Activated naive CD8-positive, alpha-beta T cell treated with anti-CD3 and anti-CD28 coated beads for 36 hours (primary cell): ENCODE results near the gene ACBD3. TPM values are rescaled to one million over a fixed set of nuclear protein-coding genes. Genes with fewer than 3 reads are reported as not detected.

Experiments used
- DNase-seq: peaks from one replicate; pipeline ENCODE4 v3.0.0; 2021
- H3K27ac Mint-ChIP-seq: one replicate; pipeline ENCODE4 v1.8.0; 2022; ENCODE audit warnings: mild to moderate bottlenecking, moderate library complexity, mixed read lengths
- H3K27me3 Mint-ChIP-seq: one replicate; pipeline ENCODE4 v1.8.0; 2022; ENCODE audit warnings: mild to moderate bottlenecking, mixed read lengths
- H3K36me3 Mint-ChIP-seq: one replicate; pipeline ENCODE4 v1.8.0; 2021; ENCODE audit warnings: mild to moderate bottlenecking, mixed read lengths
- H3K4me1 Mint-ChIP-seq: one replicate; pipeline ENCODE4 v1.8.0; 2021; ENCODE audit warnings: mixed read lengths
- H3K4me3 Mint-ChIP-seq: one replicate; pipeline ENCODE4 v1.8.0; 2022; ENCODE audit warnings: mild to moderate bottlenecking, moderate library complexity, mixed read lengths
- H3K9me3 Mint-ChIP-seq: one replicate; pipeline ENCODE4 v1.8.0; 2022; ENCODE audit warnings: mixed read lengths
- total RNA-seq, 2 experiments: library from RNA; stranded (reverse); gene quantifications; one replicate each; pipeline ENCODE4 v1.2.3, GENCODE V29; 2021

Gene ACBD3
- 10 to 100 TPM; 19.2 to 19.7 TPM for total RNA-seq

DNA sequence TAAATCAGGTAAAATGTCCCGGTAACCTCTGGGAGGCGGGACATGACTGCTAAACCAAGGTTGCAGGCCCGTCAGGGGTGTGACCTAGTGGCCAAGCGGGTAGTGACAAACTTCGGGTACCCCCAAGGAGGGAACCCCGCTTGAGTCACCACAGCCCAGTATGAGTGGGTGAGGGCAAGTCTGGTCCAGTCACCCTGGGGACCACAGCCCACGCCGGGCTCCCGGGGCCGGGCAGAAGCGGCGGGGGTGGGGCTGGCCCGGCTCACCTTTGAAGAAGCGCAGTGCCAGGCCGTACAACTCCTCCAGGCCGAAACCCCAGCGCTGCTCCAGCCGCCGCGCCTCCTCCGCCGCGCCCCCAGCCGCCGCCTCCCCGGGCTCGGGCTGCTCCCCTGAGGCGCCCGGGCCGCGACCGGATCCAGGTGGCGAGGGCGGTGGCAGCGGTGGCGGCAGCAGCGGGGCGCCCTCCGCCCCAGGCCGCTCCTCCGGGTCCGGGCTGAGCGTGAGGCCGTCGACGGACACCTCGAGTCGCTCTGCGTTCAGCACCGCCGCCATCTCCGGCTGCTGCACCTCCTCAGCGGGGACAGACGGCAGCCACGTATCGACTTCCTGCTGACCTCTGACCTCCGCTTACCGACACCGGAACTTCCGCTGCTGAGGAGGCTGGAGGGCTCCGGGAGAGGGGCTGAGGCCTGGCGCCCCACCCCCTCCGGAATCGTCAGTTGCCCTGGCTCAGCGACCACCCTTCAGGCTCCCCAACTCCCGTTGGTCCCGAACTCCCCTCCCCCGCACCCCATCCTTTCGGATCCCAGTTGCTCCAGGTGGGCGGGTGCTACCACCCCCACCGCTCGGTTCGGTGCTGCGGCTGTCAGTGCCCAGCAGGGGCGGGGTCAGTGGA is at the start of gene ACBD3:
ACBD3 (minus strand) TSS at position 618 of the 895 bp plus-strand sequence; CDS start at position 552, 66 bp downstream.
- Mint-ChIP-seq H3K4me1 (peaks cover 28% of the 10 kb centered on the region), H3K27me3 (no peaks in the 10 kb centered on the region), H3K27ac (peak within 1 kb of the TSS; percentile 87), H3K4me3 (peak within 1 kb of the TSS; percentile 94), H3K9me3 (no peaks in the 10 kb centered on the region), H3K36me3 (peaks cover 15% of the 10 kb centered on the region)
- DNase-seq, result peak; percentile 86

DNA sequence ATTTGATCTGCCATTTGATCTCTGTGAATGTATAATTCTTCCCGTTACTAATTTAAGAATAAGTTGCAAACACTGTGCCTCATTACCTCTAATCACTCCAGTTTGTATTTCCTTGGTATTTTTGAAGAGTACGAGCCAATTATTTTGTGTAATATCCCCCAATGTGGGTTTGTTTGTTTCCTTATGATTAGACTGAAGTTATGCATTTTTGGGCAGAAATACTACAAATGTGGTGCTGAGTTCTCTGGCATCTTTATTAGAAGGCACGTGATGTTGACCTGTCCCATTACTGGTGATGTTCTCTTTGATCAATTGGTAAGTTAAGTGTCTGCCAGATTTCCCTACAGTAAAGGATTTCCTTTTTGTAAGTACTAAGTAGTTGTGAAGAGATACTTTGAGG is 47.3 kb upstream of the ACBD3 start:
- Mint-ChIP-seq H3K36me3 (peaks cover 23% of the 10 kb centered on the region), H3K27me3 (no peaks in the 10 kb centered on the region), H3K4me3 (no peak overlapping the region), H3K27ac (no peak overlapping the region), H3K4me1 (no peaks in the 10 kb centered on the region), H3K9me3 (no peaks in the 10 kb centered on the region)
- DNase-seq, result no peak

DNA sequence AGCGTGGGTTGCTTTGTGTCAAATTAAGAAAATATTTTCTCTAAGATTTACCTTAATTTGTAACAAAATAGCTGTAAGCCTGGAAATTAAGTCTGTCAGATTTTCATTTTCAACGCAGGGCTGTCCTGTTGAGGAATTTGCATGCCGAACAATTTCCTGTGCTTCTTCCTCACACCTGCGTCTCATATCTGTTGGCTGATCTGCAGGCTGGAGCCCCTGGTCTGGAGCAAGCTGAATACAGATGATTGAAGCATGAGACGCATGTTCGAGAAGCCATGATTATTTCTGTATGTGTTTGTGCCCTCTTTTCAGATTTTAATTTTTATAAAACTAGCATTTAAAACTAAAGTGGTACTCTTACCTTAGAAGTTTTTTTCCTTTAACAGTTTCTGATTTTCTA is 46.8 kb upstream of the ACBD3 start:
- Mint-ChIP-seq H3K4me1 (no peaks in the 10 kb centered on the region), H3K36me3 (peaks cover 23% of the 10 kb centered on the region)

DNA sequence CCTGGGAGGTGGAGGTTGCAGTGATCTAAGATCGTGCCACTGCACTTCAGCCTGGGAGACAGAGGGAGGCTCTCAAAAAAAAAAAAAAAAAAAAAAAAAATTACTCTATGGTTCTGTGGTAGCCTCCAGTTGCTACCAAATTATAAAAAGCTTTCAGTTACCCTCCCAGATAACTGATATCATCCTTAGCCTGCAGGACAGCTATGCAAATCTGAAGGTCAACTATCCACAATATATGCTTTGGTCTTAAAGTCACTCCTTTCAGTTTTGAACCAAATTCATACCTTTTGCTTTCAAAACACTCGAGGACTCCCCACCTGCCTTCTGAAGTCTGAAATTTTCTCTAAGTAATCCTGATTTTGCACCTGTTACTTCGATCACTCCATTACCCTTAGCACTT is 40.1 kb upstream of the ACBD3 start:
- Mint-ChIP-seq H3K27ac (no peak overlapping the region), H3K27me3 (peaks cover 38% of the 10 kb centered on the region), H3K9me3 (no peaks in the 10 kb centered on the region), H3K36me3 (peaks cover 9% of the 10 kb centered on the region), H3K4me3 (no peak overlapping the region), H3K4me1 (peaks cover 11% of the 10 kb centered on the region)
- no peak for DNase-seq

More for the DNA sequence above, 46.8 kb upstream of the ACBD3 start:
- Mint-ChIP-seq H3K27ac (no peak overlapping the region), H3K4me3 (no peak overlapping the region), H3K9me3 (no peaks in the 10 kb centered on the region), H3K27me3 (no peaks in the 10 kb centered on the region)
- DNase-seq, result no peak

DNA sequence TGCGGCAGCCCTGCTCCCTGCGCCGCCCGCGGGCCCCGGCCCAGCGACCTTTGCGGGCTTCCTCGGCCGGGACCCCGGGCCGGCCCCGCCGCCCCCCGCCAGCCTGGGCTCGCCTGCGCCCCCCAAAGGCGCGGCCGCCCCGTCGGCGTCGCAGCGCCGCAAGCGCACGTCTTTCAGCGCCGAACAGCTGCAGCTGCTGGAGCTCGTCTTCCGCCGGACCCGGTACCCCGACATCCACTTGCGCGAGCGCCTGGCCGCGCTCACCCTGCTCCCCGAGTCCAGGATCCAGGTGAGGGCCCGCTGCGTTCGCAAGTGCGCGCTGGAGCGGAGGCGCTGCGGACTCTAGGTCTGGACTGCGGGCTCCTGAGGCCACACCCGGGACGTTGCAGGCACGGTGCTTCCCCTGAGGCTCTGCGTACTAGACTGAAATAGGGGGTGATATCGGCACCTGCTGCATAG is 37.3 kb upstream of the ACBD3 start:
- peaks cover 4% of the 10 kb centered on the region for H3K36me3 Mint-ChIP-seq
- peak; percentile 39 for DNase-seq
- no peak overlapping the region for H3K27ac Mint-ChIP-seq
- peaks cover 38% of the 10 kb centered on the region for H3K27me3 Mint-ChIP-seq
- no peaks in the 10 kb centered on the region for H3K9me3 Mint-ChIP-seq
- peak overlapping the region; percentile 79 for H3K4me3 Mint-ChIP-seq
- peaks cover 11% of the 10 kb centered on the region for H3K4me1 Mint-ChIP-seq

DNA sequence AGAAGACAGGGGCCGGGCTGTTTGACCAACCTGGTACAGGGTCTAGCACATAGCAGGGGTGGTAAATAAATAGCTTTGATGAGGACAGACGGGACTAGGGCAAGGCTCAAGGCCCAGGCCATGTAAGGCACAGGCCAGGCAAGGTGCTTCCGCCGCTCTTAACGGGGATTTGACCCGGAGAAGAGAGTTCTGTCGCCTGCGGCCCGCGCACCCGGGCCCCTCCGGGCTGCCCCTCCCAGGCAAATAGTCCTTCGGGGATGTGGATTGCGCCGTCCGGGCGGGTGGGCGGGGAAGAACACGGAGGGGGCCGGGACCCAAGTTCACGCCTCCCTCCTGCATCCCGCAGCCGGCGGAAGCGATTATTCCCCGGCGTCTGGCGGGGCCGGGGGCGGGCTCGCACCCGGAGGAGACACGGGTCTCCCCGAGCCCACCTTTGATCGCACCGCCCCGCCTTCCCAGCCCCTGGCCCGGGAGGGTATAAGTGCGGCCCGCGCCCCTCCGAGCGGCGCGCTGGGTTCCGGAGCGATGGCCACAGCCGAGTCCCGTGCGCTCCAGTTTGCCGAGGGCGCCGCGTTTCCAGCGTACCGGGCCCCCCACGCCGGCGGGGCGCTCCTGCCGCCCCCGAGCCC is 36.7 kb upstream of the ACBD3 start, which contains the start of gene MIXL1:
MIXL1 (plus strand) TSS at position 508 of the 629 bp plus-strand sequence; CDS start at position 526, 18 bp downstream.
- Mint-ChIP-seq H3K9me3 (no peaks in the 10 kb centered on the region), H3K4me3 (peak within 1 kb of the TSS; percentile 79), H3K27ac (no peak within 1 kb of the TSS), H3K4me1 (peaks cover 11% of the 10 kb centered on the region), H3K27me3 (peaks cover 38% of the 10 kb centered on the region), H3K36me3 (peaks cover 4% of the 10 kb centered on the region)
- DNase-seq, result peak; percentile 5

DNA sequence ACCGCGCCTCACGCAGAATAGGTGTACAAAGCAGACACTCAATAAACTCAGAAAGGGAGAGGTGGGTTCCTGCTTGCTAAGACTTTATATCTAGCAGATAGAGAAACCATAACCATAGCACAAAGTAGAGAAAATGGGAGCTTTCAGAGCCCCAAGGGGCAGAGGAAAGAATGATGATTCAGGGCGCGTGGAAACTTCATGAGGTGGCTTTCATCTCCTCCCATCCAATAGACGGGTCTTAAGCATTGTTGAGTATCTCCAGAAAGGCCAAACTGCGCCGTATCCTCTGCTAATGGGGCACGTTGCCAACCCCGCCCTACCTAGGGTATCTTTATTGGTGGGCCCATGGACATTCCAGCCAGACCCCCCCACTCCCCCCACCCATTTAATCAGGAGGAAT is 36.1 kb upstream of the ACBD3 start:
- H3K36me3 Mint-ChIP-seq, result peaks cover 4% of the 10 kb centered on the region
- H3K9me3 Mint-ChIP-seq, result no peaks in the 10 kb centered on the region
- H3K4me1 Mint-ChIP-seq, result peaks cover 11% of the 10 kb centered on the region
- peak; percentile 24 for DNase-seq
- H3K27me3 Mint-ChIP-seq, result peaks cover 38% of the 10 kb centered on the region
- H3K4me3 Mint-ChIP-seq, result peak overlapping the region; percentile 52
- H3K27ac Mint-ChIP-seq, result no peak overlapping the region

DNA sequence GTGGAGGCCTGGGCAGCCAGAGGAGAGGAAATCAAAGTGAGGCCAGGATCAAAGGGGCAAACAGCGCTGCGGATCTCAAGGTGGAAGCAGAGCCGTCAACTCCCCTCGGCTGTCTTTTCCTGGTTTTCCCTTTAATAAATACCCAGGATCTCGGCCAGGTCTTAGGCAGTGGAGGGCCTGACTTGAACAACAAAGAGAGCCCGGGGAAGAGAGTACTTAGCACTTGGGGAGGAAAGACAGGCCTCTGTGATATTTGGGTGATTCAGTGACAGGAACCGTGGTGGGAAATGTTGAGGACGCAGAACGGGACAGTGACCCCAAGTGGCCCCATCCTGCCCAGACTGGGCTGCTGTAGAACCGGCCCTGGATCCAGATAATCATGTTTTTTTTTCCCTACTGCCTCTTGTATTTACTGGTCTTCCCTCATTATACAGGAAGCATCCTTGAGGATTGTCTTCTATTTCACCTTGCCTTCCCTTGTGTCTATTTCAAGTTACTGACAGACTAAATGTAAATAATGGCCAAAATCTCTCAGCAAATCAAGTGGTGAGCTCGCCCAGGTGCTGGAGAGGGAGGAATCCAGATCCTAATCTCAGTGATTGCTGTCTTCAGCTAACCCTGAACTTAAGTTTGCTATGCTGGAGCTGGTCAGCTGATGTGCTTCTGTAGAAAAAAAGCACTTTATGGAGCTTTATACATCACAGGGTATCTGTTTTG is 34.1 kb upstream of the ACBD3 start:
- Mint-ChIP-seq H3K36me3 (no peaks in the 10 kb centered on the region), H3K9me3 (no peaks in the 10 kb centered on the region), H3K27ac (no peak overlapping the region), H3K27me3 (peaks cover 27% of the 10 kb centered on the region), H3K4me1 (peaks cover 11% of the 10 kb centered on the region), H3K4me3 (no peak overlapping the region)
- no peak for DNase-seq

DNA sequence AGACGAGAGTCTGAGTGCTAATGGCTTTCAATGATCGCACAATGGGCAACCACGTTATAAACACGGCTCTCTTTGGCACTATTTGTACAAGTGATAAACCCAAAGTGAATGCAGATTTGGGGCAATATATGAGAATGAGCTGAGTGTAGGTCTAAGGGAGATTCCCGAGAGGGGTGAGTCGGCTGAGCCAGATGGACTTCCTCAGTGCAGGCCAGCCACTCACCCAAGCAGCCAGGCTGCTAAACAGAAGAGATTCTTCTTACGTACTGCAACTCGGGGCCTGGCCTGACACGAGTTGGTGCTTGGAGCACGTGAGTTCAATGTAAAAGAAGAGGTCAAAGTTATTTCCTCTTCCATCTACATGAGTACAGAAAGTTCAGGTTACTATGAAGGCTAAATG is 30.7 kb upstream of the ACBD3 start:
- no peak for DNase-seq
- H3K4me1 Mint-ChIP-seq, result peaks cover 1% of the 10 kb centered on the region
- H3K27ac Mint-ChIP-seq, result no peak overlapping the region
- H3K4me3 Mint-ChIP-seq, result no peak overlapping the region
- H3K36me3 Mint-ChIP-seq, result no peaks in the 10 kb centered on the region
- H3K9me3 Mint-ChIP-seq, result no peaks in the 10 kb centered on the region
- peaks cover 5% of the 10 kb centered on the region for H3K27me3 Mint-ChIP-seq

DNA sequence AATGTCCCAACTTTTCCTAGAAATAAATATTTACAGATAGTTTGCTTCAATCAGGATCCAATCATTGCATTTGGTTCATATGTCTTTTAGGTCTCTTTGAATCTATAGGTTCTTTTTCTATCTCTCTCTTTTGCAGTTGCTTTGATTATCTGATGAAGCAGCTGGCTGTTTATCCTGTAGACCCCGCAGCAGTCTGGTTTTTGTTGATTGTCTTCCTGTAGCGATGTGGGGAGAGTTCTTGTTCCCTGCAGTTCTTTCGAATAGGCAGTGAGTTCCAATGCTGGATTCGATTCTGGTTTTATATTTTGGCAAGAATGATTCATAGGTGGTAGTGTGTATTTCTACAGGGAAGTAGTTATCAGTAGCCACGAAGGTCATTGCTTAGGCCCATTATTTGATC is 29.5 kb upstream of the ACBD3 start:
- Mint-ChIP-seq H3K4me3 (no peak overlapping the region), H3K36me3 (no peaks in the 10 kb centered on the region), H3K27me3 (no peaks in the 10 kb centered on the region), H3K9me3 (no peaks in the 10 kb centered on the region), H3K27ac (no peak overlapping the region), H3K4me1 (no peaks in the 10 kb centered on the region)
- no peak for DNase-seq

DNA sequence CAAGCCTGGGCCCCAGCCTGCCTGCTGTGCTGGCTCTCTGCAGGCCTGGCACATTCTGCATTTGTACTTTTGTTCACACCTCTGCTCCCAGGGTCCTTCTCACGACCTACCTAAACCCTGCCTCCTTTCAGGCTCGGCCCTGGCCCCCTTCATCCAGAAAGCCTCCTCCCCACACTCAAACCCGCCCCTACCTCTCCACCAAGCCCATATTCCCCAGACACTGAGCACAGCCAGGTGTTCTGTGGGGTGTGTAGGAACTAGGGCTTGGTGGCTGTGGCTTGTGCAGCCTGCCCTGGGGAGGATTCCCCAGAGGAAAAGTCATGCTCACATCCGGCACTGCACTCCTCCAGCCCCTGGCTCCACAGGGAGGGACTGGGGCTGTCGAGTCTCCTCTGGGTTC is 28.7 kb upstream of the ACBD3 start:
- Mint-ChIP-seq H3K27ac (no peak overlapping the region), H3K36me3 (no peaks in the 10 kb centered on the region), H3K4me1 (no peaks in the 10 kb centered on the region), H3K4me3 (no peak overlapping the region), H3K9me3 (no peaks in the 10 kb centered on the region), H3K27me3 (no peaks in the 10 kb centered on the region)
- DNase-seq, result no peak

DNA sequence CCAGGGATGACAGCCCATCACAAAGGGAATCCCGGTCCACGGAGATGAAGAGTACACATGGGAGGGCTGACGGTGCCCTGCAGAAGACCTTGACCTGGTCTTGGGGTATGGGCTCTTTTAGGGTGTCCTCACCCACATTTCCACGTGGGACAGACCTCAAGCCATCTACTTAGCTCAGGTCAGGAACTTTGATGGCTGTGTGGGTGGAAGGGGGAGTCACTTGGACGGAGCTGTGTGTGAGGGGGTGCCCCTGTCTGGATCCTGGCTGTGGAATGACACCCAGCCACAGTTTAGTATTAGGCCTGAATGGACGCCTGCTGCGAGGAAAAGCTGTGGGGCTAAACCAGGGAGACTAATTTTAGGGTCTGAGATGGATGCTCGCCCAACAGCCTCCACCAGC is 26.0 kb upstream of the ACBD3 start:
- Mint-ChIP-seq H3K27ac (no peak overlapping the region), H3K9me3 (no peaks in the 10 kb centered on the region), H3K27me3 (no peaks in the 10 kb centered on the region), H3K4me3 (no peak overlapping the region), H3K36me3 (no peaks in the 10 kb centered on the region), H3K4me1 (no peaks in the 10 kb centered on the region)
- no peak for DNase-seq

DNA sequence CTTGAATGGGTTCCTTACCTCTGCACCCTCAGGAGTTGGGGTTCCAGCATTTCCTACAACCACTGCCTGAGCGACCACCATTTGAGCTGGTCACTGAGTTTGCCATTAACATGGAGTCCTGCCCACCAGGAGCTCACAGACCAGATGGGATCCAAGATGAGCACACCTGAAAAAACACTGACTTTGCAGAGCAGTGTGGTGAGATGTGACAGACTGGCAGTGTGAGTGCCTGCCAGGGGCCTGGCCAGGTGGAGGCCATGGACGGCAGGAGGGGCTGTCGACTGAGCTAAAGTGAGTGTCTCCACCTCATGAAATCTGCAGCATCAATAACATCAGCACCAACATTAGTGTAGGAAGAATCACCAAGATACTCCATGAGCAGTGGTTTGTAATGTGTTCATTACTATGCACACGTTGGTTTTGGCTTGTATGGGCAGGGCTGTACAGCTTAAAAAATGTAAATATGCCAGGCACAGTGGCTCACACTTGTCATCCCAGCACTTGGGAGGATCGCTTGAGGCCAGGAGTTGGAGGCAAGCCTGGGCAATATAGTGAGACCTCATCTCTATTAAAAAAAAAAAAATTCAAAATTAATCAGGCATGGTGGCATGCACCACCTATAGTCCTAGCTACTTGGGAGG is 24.8 kb upstream of the ACBD3 start:
- no peak for DNase-seq
- H3K27ac Mint-ChIP-seq, result no peak overlapping the region
- no peak overlapping the region for H3K4me3 Mint-ChIP-seq
- H3K9me3 Mint-ChIP-seq, result no peaks in the 10 kb centered on the region
- no peaks in the 10 kb centered on the region for H3K4me1 Mint-ChIP-seq
- H3K27me3 Mint-ChIP-seq, result no peaks in the 10 kb centered on the region
- H3K36me3 Mint-ChIP-seq, result no peaks in the 10 kb centered on the region

DNA sequence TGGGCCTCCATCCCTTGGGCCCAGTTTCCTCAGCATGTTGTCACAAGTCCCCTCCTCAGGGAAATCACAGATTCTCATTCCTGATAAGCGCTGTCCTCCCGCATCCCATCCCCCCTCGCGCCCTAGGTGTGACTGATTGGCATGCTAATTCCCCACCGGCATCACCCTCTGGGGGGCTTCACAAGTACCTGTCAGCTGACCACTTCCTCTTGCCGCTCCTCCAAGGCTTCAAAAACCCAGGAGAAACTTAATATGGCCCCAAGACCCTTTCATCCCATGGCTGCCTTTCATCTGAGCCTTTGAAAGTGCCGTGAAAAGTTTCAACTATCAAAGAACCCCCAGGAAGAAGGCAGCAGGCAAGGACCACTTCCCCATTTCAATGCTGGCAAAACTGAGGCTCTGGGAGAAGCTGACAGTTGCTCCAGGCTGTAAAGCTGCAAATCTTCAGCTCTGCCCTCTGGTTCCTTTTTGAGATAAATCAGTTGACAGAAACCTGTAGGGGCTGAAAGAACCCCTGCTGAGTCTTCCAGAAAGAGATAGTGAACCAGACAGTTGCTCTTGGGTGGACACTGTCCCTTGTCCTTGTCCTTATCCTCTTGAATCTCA is 24.1 kb upstream of the ACBD3 start:
- no peaks in the 10 kb centered on the region for H3K4me1 Mint-ChIP-seq
- H3K27ac Mint-ChIP-seq, result no peak overlapping the region
- H3K9me3 Mint-ChIP-seq, result no peaks in the 10 kb centered on the region

More for the DNA sequence above, 24.1 kb upstream of the ACBD3 start:
- DNase-seq, result no peak
- Mint-ChIP-seq H3K27me3 (no peaks in the 10 kb centered on the region), H3K36me3 (no peaks in the 10 kb centered on the region), H3K4me3 (no peak overlapping the region)
